GM18498 (cell line): ENCODE measurements around the gene LRRC59.
"Not testable (repeated sequence)": the region's sequence is repeated elsewhere in the genome, so short reads cannot be mapped to it uniquely, and the experiment has no call there.

ENCODE experiments used
- ATAC-seq: cut with Tn5 transposase; IDR thresholded peaks from one replicate; pipeline ENCODE4 v1.9.1; 2021; ENCODE audit warnings: mild to moderate bottlenecking, moderate library complexity; ENCODE audit not compliant: unreplicated experiment

LRRC59 gene

DNA sequence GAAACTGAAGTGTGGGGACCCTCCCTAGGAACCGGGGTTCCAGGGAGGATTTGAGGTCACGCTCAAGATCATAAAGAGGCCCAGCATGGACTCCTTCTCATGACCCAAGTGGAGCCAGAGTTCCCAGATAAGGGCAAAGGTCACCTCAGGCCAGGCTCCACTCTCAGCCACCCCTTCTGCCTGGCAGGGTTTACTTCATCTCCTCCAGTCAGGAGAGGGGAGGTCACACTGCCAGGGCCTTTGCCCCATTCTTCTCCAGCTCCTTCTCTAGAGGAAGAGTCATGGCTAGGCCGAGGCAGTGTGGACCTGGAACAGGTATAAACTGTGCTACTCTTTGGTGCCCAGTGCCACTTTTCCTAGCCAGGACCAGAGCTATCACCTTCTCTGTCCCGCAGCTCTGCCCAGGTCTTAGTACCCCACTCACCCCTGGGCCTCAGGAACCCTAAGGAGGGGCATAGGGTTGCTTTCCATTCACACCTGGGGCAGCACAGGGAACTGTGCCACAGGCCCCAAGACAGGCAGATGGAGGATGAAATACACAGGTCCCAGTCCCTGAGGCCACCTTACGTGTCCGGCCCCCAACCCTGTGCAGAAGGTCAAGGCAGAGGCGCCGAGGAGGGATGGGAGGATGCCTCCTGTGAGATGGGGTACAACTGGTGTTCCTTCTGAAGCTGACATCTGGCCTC, 27.8 kb upstream of the LRRC59 start:
- no peak for ATAC-seq

DNA sequence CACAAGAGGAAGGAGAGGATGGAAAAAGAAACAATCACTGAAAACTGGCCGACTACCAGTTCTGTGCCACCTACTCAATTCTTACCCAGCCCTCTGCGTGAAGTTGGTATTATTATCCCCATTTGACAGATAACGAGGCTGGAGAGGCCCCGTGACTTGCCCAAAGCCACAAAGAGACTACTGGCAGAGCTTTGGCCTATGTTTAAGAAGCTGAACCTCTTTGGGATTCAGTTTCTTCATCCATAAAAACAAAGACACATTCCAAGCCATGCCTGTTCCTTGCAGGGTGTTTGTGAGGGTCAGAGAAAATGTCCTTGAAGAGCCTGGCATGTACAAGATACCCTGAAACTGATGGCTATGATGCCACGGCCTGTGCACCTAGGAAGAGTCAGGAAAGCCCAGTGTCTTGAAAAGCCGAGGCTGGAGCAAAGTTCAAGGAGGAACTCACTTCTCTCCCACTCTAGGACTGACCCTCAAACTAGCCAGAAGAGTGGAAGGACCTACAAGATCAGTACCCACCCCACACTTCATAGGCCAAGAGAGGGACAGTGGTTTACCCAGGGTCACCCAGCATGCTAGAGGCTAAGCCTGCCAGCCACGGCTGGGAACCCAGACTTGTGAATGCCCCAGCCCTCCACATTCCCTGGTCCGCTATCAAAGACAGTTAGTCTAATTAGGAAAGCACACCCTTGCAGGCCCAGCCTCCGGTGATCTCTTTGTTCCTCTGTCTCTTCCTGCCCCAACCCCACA, 27.1 kb upstream of the LRRC59 start:
- no peak for ATAC-seq

DNA sequence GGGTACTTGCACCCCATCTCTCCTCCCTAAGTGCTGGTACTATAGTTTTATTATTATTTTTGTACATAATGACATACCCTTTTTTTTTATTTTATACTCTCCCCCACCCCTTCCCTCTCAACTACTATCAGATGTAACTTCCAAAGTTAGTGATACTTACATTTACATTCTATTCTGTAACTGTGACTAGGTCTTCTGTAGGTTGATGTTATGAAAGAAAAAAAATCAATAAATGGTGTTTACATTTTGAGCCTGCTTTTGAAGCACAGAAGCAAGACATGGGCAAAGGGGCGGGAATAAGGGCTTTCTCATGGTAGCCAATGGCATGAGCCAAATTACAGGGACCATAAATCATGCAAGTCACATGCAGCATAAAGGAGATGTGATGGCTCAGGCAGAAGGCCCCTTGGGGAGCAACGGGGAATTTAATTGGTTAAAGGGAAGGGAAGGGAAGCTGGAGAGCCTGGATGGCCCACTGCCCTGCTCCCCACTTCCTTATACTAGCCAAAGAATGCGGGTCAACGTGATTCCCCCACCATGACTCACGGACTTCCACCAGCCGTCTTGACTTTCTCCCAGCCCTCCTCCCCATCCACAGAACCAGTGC, 26.3 kb upstream of the LRRC59 start:
- ATAC-seq: no peak

DNA sequence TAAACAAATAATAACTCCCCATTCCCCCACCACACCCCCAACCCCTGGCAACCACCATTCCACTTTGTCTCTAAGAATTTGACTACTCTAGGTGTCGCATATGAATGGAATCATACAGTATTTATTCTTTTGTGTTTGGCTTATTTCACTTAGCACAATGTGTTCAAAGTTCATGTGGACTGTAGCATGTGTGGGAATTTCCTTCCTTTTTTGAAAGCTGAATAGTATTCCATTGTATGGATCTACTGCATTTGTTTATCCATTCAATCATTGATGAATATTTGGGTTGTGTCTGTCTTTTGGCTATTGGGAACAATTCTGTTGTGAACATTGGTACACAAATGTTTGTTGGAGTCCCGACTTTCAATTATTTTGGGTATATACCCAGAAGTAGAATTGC, 25.4 kb upstream of the LRRC59 start:
- ATAC-seq: no peak

DNA sequence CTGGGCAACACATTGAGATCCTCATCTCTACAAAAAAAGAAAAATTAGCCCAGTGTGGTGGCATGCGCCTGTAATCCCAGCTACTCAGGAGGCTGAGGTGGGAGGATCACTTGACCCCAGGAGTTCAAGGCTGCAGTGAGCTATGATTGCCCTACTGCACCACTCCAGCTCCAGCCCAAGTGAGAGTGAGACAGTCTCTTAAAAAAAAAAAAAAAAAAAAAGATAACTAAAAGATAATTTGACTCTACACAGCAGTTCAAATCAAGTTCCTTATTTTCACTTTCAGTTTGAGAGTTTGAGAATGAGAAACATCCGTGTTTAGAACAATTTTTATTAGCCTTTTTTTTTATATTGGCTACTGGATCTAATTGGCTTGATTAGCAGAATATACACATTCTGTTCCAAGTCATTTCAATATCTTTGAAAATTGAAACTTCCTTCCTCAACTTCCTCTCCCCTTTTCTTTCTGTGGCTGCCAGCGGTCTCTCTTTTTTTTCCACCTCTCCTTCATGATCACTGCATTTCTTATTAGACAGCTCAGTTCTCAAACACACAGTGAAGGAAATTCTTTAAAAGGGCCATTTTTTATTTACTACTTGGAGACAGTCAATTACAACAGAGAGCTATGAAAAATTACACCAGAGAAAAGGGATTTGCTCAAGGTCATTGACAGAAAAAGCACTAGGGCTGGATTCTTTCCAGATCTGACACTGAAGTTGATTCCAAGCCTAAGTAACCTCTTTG, 24.2 kb upstream of the LRRC59 start:
- no peak for ATAC-seq

DNA sequence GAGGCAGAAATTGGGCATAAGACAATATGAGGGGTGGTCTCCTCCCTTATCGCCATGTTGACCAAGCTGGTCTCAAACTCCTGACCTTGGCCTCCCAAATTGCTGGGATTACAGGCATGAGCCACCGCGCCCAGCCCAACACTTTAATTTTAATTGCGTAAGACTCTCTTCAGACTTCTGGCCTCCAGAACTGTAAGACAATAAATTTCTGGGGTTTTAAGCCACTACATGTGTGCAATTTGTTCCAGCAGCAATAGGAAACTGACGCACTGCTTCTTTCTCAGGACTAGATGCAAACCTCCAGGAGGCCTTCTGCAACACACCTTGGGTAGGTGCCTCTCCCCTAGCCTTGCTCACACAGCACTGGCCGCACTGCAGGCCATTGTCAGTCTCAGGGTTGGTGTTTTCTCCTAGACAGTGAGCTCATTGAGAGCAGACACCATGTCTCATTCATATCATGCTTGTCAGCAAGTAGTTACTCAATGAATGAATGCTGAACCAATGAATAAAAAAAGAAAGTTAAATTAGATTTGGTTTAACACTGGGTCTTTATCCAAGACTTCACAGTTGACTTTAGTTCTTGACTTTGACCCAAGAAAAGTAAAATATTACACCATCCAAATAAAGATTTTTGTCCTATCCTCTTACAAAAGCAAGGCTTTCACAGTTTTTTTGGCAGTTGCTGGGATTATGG, 23.2 kb upstream of the LRRC59 start:
- ATAC-seq: no peak

DNA sequence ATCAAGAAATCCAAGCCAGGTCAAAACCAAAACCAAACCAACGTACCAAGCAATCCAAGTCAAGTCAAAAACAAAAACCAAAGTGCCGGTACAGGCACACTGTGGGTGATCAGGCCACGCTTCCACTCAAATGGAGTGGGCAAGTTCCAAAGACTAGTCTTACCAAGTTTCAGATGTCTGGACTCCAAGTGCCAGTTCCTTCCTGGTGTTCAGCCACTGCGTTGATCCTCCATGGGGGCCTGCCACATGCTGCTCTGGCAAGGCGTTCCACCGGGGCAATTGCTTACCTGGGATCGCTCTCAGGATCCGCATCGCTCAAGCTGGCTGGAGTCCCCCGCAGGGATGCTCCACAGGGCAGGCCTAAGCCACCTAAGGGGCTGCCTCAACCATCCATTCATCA, 22.3 kb upstream of the LRRC59 start:
- ATAC-seq: not testable (repeated sequence)

DNA sequence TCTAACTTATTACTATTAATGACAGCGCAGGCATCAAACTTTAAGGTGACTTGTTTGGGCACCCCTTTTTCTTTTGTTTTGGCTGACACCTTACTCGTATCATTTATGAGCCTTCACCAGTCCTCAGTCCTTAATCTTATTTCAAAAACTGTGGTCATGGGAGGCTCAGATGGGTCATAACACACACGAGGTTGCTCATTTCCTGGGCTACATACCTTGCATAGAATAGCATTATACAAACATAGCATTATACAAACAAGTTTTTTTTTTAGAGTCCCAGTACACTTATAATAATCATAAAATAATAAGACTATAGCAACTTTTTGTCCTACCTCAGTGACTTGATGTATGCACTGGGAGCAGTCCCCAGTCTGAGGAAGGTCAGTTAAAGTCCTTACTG, 17.5 kb upstream of the LRRC59 start:
- ATAC-seq: no peak

DNA sequence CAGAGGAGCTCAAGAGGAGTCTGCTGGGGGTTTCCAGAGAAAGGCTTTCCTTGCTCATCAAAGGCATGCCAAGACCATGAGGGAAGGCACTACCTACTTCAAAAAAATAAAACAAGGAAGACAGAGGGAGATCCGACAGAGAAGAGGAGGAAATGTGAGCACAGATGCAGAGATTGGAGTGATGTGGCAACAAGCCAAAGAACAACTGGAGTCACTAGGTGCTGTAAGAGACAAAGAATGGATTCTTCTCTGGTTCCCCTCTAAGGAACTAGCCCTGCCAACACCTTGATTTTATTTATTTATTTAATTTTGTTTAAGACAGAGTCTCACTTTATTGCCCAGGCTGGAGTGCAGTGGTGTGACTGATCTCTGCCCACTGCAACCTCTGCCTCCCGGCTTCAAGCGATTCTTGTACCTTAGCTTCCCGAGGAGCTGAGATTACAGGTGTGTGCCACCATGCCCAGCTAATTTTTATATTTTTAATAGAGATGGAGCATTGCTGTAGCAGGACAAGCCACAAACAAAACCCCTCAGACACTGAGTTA, 14.9 kb upstream of the LRRC59 start:
- ATAC-seq: no peak

DNA sequence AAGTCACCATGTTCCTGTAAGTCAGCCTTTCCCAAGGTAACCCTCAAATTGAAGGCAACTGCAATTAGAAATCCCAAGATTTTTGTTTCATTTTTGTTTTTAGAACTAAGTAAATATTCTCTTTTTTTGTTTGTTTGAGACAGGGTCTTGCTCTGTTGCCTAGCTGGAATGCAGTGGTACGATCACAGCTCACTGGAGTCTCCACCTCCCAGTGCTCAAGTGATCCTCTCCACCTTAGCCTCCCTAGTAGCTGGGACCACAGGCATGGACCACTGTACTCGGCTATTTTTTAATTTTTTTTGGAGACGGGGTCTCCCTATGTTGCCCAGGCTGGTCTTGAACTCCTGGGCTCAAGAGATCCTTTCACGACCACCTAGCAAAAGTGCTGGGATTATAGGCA, 10.6 kb upstream of the LRRC59 start:
- ATAC-seq: no peak

DNA sequence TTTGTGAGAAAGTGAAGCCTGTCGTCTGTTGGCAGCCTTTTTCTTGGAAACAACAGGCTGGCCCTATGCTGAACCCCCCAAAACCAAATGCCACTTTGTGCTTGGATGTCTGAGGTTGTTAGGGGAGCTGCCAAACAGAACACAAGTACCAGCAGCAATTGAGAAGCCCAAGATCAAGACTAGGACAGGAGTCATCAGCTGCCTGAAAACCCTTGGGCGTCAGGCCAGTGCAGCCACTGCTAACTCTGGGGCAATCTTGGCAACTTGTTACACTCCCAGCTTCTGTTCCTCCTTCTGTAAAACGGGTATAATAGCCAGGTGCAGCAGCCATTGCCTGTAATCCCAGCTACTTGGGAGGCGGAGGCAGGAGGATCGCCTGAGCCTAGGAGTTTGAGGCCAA, 9.3 kb upstream of the LRRC59 start:
- ATAC-seq: no peak

DNA sequence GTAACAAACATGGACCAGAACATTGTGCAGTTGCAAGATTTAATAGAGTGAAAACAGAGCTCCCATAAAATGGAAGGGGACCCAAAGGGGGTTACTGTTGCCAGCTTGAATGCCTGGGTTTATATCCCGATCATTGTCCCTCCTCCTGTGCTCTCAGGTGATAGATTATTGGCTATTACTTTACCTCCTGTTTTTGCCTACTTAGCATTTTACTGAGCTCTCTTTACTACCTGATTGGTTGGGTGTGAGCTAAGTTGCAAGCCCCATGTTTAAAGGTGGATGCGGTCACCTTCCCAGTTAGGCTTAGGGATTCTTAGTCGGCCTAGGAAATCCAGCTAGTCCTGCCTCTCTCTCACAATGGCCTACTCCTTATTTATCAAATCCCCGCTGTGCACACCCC, 8.0 kb upstream of the LRRC59 start:
- not testable (repeated sequence) for ATAC-seq

DNA sequence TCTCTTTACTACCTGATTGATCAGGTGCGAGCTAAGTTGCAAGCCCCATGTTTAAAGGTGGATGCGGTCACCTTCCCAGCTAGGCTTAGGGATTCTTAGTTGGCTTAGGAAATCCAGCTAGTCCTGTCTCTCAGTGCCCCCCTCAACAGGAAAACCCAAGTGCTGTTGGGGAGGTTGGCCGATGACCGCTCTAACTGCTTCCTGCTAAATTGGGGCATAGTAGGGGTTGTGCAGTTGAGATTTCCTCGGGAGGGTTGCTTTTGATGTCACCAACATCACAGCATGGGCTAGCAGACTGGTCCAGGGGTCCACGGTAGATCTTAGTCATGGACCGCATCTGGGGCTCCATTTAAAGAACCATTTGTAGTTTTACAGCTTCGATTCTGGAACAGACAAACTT, 2.3 kb upstream of the LRRC59 start:
- ATAC-seq: not testable (repeated sequence)

DNA sequence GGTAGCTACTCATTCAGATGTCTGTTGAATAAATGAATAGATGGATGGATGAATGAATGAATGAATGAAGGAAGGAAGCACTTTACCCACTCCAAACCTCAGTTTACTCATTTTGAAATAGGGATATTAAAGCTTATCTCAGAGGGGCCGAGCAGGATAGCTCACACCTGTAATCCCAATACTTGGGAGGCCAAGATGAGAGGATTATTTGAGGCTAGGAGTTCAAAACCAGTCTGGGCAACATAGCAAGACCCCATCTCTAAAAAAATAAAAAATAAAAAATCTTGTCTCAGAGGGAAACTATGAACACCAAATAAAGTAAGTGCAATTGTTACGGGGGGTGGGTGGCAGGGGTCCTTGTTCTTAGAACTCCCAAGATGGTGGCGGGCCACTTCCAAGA, 1.3 kb upstream of the LRRC59 start:
- ATAC-seq: not testable (repeated sequence)

DNA sequence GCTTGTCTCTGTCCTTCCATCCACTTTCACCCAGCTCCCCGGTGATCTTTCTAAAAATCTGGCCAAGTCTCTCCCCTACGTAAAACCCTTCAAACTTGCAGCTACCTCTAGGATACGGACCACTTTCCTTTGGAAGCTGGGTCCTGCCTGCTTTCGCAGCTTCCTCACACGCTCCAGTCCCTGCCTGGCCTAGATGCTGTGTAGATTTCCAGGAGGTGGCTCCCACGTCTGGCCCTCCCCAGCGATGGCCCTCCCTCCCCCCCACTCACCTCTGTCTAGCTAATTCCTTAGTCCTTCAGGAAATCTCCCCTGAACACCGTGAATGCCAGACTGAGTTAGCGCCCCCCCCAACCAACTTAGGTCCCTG, 579 bp upstream of the LRRC59 start:
- no peak for ATAC-seq

DNA sequence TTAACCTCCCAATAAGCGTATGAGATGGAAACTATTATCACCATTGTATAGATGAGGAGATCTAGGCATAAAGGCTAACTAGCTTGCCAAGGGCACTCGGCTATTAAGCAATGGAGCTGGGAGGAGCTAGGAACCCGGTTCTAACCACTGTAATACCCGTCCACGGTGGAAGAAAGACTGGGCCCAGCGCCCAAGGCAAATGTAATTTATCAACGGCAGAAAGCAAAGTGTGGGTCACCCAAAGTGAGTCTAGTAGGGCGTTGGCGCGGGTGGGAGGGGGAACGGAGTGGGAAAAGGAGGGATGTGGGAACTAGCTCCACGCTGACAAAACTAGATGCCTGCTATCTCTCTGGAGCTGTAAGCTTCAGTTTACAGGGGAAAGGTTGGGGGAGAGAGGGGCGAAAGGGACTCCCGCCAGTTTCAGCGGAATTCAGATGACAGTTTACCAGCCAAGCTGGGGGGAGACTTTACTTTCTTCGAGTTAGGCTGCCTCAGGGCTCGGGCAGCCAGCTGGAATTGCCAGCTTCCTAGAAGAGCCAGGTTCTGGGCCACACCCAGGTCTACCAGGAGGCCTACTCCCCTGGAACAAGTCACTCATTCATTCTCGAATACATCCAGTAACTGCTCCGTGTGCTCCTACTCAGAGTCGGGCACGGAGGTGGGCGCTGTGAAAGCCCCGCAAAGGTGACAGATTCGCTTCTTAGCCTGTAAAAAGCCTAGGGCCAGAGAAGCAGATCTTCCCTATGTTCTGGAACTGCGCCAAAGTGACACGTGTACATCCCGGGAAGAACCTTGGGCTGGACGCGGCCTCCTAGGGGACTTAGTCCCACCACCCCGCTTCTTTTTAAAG, 837 bp downstream of the LRRC59 start:
- no peak for ATAC-seq

DNA sequence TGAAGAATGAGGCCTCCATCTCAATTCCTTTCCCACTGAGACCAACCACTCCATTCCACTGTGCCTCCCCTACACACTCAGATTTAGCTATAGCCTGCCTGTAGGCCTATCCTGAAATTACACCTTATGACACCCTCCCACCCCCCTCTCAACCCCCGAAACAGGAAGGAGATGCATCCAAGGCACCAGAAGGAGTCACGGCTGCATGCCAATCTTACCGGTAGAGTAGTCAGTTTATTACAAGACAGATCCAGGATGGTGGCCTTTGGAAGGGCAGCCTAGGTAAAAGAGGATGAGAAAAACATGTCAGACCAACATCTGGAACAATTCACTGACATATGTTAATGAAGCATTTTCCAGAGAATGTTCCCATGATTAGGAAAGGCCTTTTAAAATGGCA, 2.6 kb downstream of the LRRC59 start:
- no peak for ATAC-seq

DNA sequence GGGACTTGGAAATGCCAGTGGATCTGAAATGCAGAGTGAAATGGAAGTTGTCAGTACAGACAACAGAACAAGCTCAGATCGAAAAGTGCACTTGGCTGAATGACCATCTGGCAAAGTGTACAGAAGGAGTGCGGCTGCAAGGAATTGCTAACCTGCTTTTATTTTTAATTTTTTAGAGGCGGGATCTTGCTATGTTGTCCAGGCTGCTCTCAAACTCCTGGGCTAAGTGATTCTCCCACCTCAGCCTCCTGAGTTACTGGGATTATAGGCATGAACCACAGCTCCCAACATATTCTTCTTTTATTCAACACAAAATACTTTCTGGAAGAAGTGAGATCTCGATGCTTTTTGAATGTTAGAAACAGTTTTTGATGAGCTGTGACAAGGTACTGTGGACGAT, 3.6 kb downstream of the LRRC59 start:
- ATAC-seq: no peak

DNA sequence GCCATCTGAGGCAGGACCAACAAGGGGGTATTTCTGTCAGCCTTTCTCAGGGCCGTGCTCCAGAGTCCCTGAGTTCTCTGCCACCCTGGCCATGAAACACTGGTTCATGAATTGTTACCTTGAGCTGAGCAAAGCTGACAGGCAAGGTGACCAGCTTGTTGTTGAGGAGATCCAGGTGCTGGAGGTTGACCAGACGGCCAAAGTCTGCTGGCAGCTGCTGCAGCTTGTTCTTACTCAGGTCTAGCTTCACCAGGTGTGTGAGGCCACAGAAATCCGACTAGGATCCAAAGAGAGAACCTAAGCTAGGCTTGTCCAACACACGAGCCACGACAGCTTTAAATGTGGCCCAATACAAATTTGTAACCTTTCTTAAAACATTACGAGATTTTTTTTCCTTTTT, 4.7 kb downstream of the LRRC59 start:
- no peak for ATAC-seq

DNA sequence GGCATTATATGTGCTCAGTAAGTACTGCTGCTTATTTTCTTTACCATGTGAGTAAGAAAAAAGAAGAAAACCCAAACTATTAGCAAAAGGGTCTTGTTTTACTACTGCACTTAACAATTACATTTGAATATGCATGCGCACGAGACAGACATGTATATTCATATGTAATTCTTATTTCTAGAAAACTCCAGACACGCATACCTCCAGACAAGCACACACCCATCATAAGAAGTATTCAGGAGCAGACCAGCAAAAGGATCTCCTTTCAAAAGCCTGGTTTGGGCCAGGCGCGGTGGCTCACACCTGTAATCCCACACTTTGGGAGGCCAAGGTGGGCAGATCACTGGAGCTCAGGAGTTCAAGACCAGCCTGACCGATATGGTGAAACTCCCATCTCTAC, 7.8 kb downstream of the LRRC59 start:
- ATAC-seq: no peak
